Kidney capillary endothelial cell (primary cell): Measurements from ENCODE around the gene DNAH9.

Source experiments
- DNase-seq: peaks from one replicate; pipeline ENCODE4 v3.0.0-alpha.2; 2018; ENCODE audit warnings: low spot score

Gene DNAH9

DNA sequence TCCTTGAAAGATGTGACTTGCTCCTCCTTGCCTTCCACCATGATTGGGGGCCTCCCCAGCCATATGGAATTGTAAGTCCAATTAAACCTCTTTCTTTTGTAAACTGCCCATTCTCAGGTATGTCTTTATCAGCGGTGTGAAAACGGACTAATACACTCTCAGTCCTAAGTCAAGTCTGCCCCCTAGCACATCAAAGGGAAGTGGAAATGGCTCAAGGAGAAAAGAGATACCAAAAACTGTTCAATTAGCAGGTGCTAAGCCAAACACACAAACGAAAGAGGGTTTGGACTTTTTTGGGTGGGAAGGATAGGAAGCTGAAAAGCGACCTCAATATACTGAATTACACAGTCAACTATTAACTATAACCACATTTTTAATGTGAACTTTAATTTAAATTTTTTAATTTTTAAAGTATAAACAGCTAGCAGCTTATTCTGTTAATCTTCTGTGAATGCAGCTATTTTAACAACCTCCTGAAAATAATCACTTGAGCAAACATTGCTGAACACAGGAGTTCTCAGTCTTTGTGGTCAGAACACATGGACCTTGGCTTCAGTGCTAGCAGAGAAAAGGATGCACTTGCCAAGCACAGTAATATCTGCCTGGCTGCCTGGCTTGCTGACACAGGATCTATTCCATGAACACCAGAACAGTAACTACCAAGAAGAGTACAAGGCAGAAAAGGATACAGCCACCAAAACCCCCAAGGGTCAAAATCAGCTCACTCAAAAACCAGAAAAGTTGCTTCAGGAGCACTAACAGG, 388.1 kb downstream of the DNAH9 start:
- no peak for DNase-seq

GRCh38 chr17:11986942-11987329, 388.7 kb downstream of the DNAH9 start:
- peak; percentile 44 for DNase-seq

GRCh38 chr17:11990363-11990983, 392.2 kb downstream of the DNAH9 start:
- no peak for DNase-seq

DNA sequence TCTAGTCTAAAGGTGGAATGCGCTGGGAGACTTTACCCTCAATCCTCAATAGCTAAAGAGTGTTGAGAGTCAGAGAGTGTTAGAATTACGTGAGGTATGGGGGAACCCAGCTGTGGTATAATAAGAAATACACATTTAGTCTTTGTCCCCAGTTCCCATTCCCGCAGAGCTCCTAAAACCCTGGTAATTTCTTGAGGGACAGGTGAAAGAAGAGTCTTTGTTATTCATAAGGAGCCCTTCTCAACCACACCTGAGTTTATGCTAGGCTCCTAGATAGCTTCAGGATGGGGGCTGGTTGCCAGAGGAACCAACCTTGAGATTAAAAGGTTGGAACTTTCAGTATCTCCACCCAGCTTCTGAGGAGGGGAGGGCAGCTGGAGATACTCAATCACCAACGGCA, 393.2 kb downstream of the DNAH9 start:
- no peak for DNase-seq

DNA sequence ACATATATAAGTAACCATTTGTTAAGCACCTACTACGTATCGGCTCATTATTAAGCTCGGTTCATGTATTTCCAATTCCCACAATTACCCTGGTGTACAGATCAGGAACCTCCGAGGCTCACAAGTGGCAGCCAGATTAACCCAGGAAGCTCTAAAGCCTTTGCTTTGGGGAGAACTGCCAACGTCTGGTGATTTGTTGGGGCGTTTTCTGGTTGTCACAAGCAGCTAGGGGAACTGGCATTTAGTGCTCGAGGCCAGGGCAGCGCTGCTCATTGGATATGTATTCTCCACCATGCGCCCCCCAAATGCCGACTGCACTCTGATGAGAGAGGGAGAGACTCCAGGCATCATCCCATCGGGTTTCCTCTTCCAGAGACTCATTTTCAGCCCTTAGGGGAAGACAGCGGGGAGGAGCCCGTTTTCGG, 398.5 kb downstream of the DNAH9 start:
- peak; percentile 33 for DNase-seq

DNA sequence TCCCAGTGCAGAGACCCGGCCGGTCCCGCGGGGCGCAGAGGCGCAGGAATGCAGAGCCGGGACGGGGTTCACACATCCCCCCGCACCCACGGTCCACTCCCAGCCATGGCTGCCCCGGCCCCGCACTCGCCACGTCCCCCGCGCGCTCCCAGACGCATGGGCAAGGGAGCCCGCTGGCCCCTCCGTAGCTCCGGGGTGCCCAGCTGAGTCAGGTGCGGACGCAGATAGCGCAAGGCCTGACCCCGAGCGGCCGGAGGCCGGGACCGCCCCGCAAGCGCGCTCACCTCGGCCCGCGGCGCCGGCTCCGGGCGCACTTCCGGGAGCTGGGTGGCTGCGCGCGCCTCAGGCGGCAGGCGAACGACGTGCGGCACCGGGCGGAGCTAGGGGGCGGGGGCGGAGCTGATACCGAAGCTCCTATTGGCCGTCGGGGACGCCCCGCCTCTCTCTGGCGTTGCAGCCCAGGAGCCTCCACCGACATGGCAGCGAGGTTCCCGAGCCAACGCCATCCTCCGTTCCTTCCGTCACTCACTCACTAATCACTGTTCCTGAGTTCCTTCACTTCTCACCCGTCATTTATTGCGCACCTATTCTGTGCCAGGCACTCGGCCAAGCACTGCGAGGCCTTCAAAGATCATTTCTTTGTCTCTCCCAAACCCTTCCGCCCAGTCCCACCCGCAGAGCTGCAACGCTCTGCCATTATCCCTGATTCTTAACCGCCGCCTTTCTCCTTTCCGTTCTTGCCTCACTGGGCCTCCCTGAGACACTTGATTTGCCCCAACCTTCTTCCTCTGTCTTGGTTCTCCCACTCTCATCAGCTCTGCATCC, 399.1 kb downstream of the DNAH9 start, which contains the start of gene ZNF18:
ZNF18 (minus strand) TSS at position 329 of the 825 bp plus-strand sequence. CDS start 4,646 bp downstream, outside the sequence.
- peak; percentile 94 for DNase-seq

DNA sequence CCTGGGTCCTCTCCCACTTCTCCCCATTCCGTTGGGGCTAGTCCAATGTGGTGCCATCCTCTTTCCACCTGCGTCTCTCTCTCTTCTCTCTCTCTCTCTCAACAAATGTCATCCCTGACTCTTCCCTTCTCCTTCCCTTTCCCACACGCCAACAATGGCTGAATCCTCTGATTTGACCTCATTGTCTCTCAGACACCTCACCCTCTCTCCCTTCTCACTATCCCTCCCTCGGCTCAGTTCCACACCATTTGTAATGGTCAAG, 399.6 kb downstream of the DNAH9 start:
- DNase-seq, result no peak

GRCh38 chr17:11999696-12000095, 401.4 kb downstream of the DNAH9 start:
- DNase-seq, result no peak

GRCh38 chr17:12007466-12007865, 409.2 kb downstream of the DNAH9 start:
- no peak for DNase-seq
